GM10847 (cell line): ENCODE results near the gene TUBB.

Experiments
- POLR2A ChIP-seq: IDR thresholded peaks from 2 replicates; pipeline ENCODE4 v1.6.1; 2011; ENCODE audit not compliant: insufficient read length; ENCODE audit errors: extremely low read depth

Gene TUBB

DNA sequence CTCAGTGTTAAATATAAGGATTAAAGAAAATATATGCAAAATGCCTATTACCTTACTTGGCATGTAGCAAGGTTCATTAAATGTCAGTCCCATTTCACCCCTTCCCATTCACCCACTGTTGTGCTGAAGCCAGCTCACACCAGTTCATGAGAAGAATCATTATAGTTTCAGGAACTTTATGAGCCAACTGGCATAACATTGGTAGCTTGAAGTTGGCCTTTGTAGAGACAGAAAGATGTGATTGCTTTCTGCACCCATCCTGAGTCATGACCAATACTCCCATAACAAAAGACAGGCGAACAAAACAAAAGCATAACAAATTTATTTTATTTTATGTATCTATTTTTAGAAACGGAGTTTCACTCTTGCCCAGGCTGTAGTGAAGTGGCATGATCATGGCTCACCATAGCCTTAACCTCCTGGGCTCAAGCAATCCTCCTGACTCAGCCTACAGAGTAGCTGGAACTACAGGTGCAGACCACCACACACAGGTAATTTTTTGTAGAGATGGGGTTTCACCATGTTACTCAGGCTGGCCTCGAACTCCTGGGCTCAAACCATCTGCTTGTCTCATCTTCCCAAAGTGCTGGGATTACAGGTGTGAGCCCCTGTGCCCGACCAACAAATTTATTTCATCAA lies 41.8 kb downstream of the TUBB start:
- TF ChIP-seq POLR2A: no peak

DNA sequence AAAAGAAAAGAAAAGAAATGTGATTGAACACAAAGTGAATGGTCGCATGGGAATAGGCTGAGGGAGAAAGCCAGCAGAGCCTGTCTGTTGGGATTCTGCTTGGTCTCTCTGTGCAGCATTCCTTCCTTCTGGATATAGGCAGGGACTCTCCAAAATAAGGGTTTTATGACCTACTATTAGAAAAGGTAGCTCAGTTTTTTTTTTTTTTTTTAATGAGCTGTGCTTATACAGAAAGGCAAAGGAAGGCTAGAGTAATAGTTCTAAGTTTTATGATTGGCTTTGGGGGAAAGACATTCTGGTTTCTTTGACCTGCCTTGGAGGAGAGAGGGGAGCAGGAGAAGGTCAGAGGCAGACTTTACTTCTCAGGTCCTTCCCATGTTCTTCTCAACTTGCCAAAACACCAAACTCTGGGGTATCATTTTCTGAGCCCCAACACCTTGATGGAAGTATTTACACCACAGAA lies 43.0 kb downstream of the TUBB start:
- TF ChIP-seq POLR2A: no peak

DNA sequence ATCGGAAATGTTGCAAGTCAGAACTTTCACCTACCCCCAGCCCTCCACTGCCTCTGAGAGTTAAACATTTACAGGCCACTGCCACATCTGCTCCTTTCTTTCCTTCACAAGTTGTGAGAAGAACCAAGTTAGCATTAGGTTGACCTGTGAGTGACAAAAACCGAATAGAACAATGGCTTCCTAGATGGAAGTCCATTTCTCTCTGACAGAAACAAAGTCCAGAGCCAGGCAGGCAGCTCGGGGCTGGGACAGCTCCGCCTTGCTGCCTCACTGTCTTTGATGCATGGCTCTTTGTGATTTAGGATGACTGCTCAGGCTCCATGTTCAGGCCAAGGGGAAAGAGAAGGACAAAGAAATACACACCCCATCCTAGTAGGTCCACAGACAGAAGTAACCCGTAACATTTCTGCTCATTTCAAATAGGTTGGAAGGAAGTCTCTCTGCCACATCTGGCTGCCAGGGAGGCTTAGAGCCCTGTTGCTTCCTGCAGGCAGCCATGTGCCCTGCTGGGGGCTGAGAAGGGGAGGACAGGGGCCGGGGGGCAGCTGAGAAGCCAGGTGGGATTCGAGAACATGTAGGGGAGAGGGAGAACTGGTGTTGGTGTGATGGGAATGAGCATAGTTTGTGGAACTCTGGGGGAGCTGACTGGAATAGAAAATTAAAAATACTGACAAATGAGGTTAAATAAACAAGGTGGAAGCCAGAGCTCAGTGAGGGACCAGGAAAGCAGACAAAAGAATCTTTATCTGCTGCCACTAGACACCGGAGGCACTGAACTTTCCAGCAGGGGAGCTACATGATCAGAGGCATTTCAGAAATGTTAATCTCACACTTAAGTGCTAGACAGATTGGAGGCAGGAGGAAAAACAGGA lies 43.7 kb downstream of the TUBB start:
- no peak for TF ChIP-seq POLR2A

GRCh38 chr6:30766461-30767157 lies 46.5 kb downstream of the TUBB start:
- no peak for TF ChIP-seq POLR2A

DNA sequence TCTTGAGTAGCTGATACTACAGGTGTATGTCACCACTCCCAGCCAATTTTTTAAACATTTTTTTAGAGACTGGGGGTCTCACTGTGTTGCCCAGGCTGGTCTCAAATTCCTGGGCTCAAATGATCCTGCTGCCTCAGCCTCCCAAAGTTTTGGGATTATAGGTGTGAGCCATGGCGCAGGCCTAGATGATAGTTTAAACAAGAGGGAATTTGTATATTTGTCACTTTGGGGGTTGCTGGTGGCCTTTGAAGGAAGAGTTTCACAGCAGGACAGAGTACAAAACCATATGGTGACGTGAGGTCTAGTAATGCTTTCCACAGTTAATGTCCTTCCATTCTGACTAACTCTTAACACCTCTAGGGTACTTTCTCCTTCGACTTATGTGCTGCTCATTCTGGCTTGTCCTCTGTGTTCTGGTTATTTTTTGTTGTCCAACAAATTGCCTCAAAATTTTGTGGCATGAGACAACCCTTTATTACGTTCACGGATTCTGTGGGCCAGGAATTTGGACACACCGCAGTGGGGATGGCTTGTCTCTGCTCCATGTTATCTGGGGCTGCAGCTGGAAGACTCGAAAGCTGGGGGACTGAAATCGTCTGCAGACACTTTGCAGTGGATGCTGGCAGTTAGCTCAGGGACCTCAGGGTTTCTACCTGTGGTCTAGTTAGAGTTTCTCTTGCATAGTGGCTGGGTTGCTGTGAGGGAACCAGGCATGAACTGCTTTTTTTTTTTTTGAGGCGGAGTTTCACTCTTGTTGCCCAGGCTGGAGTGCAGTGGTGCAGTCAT lies 47.2 kb downstream of the TUBB start:
- no peak for TF ChIP-seq POLR2A

- TF ChIP-seq POLR2A: no peak
These were observed 47.8 kb downstream of the TUBB start for GRCh38 chr6:30767944-30768301.

DNA sequence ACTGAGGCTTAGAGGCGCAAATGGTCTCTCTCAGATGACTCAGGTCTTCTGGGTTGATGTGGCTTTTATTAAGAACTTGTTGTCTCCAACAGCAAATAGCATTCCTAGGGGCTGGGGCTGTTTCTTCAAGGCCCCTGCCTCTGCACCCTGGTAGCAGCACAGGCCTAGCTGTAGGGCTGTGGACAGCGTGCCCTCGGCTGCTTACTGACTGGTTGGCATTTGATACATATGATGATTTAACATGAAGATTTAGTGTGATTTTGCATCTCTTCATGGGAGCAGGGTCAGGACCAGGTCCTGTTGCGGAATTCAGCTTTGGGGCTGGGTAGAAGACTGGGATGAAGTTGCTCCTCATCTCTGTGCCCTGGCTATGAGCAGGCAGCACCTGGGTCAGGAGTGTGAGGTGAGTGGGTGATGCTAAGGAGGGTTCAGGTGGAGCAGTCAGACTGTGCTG lies 48.5 kb downstream of the TUBB start:
- TF ChIP-seq POLR2A: no peak

DNA sequence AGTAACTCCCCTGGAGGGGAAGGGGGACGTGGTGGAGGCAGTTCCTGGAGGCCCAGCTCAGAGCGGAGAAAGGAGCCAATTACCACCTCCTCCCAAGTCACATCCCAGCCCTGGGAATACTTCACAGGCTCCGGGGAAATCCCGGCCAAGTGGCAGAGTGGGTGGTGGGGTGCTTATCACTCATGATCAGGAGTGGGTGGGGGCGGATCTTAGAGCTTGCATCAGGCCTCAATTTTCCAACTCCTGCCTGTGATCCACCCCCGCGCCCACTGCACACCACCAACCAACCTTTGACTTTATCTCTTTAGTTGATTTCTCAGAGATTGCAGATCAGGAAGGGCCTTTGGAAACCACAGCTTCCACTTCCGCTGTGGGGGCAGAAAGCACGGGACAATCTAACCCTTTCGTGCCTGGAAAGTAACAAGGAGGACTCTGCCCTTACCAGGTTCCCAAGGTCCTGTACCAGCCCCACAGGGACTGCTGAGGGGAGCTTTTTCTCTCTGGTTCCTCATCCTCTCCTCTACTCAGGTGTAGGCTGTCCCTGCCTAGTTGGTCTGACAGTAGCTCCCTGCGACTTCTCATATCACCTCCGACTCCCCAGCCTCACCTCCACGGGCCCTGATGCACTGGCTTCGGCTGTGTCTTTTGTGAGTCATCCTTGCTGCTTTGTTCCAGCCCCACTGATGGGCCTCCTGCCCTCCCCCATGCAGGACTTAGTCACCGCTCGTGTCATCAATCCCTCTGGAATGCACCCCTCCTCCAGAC lies 49.1 kb downstream of the TUBB start:
- no peak for TF ChIP-seq POLR2A

DNA sequence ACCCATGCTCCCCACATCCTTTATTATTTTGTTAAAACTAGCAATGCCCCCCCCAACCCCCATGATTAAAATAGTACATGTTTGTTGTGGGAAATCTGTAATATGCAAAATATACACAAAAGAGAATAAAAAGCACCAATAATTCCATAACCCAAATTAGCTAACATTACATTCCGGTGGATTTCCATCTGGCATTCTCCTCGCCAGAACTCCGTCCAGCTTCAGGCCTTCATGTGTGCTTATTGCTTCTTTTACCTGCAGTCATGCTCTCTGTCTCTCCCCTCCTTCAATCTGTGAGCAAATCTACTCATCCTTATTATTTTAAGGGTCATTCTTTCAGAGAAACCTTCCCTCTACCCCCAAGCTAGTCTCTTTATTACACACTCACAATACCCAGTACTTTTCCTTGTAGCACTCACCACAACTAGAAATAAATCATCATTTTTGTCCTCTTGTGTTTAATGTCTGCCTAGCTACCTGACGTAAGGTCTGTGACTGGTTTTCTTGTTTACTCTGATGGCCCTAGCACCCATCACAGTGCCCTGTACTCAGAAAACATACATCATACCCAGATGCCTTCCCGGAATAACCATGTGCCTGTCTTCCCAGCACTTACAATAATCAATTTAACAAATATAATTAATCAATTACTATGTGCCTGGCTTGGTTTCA lies 49.8 kb downstream of the TUBB start:
- no peak for TF ChIP-seq POLR2A

DNA sequence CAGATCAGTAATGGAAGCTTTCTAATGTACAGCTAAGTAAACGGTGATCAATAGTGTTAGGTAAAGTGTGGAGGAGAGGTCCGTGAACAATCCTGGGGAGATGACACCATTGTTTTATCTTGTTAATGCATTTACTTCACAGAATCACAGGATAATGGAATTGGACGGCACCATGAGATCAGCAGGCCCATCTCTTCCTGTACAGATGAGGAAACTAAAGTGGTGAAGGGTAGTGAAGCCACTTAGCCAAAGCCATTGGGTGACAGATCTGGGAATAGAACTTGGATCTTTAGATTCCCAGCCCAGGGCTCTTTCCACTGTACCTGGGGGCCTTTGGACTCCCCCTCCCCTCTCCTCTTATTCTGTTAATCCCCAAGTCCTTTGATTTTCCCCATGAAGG lies 50.4 kb downstream of the TUBB start:
- TF ChIP-seq POLR2A: no peak

- TF ChIP-seq POLR2A: no peak
These were observed 54.5 kb downstream of the TUBB start for GRCh38 chr6:30774701-30775100.
